B cell (primary cell): ENCODE measurements around the gene SNX24. TPM values are rescaled to one million over a fixed set of nuclear protein-coding genes. Genes with fewer than 3 reads are reported as not detected.

Experiments used
- ATAC-seq: fragments of 200-7000 bp; cut with Tn5 transposase; one replicate; pipeline ENCODE4 v1.10.0; 2021; ENCODE audit warnings: low read depth, mild to moderate bottlenecking, moderate number of reproducible peaks, moderate library complexity
- CTCF ChIA-PET: fragments of 350-600 bp; sonication (Branson Sonifier 250); formaldehyde crosslinking; loops from one replicate; lab custom pipeline; 2021; ENCODE audit warnings: antibody characterized with exemption, inconsistent platforms; lab: Charles Lee
- POLR2A ChIA-PET: fragments of 350-600 bp; sonication (Branson Sonifier 250); formaldehyde crosslinking; loops from one replicate; lab custom pipeline; 2021; ENCODE audit warnings: antibody characterized with exemption; lab: Charles Lee
- DNase-seq: peaks from one replicate; pipeline ENCODE4 v3.0.0; 2013
- H2AFZ ChIP-seq: 2 replicates; pipeline ENCODE4 v1.6.1; 2012; ENCODE audit warnings: mild to moderate bottlenecking, low read depth, low read length; ENCODE audit not compliant: insufficient read depth, poor library complexity, severe bottlenecking
- H3K27ac ChIP-seq, 2 donors: 1 replicate in 1 of 2; 2 replicates in 1 of 2; pipeline ENCODE4 v1.5.1; 2012 to 2013; ENCODE audit warnings: low read length in 2 of 2, mild to moderate bottlenecking in 2 of 2, moderate library complexity in 1 of 2
- H3K27me3 ChIP-seq, 4 experiments: fragments of 200-600 bp in 1 of 4; sonication (generic) in 1 of 4; replicated peaks in 1 of 4; 1 replicate in 2 of 4; 2 replicates in 2 of 4; pipeline versions ENCODE4 v1.6.1 to v1.7.0; 2013 to 2016; ENCODE audit warnings: low read length in 3 of 4, mild to moderate bottlenecking in 2 of 4, mixed read lengths in 1 of 4, moderate library complexity in 1 of 4; ENCODE audit not compliant: insufficient read depth in 4 of 4, control insufficient read depth in 3 of 4; ENCODE audit errors: control extremely low read depth in 1 of 4
- H3K36me3 ChIP-seq, 2 experiments: replicated peaks in 1 of 2; 1 replicate in 1 of 2; 2 replicates in 1 of 2; pipeline versions ENCODE4 v1.6.1 to v1.7.1; 2013; ENCODE audit warnings: low read length in 1 of 2; ENCODE audit not compliant: insufficient read depth in 2 of 2, control insufficient read depth in 1 of 2; ENCODE audit errors: control extremely low read depth in 1 of 2, extremely low read depth in 1 of 2
- H3K4me1 ChIP-seq, 2 donors: fragments of 200-600 bp in 1 of 2; sonication (generic) in 1 of 2; 1 replicate in 1 of 2; 2 replicates in 1 of 2; pipeline versions ENCODE4 v1.5.1 to v1.6.1; 2013 to 2017; ENCODE audit warnings: low read length in 2 of 2; ENCODE audit not compliant: control insufficient read depth in 2 of 2, insufficient read depth in 2 of 2
- H3K4me2 ChIP-seq: replicated peaks from 2 replicates; pipeline ENCODE3; 2012; ENCODE audit warnings: mild to moderate bottlenecking, low read depth, low read length; ENCODE audit not compliant: poor library complexity, severe bottlenecking
- H3K4me3 ChIP-seq, 5 experiments: fragments of 200-600 bp in 1 of 5; sonication (generic) in 1 of 5; 1 replicate in 3 of 5; 2 replicates in 2 of 5; pipeline versions ENCODE4 v1.5.1 to v1.7.0; 2011 to 2016; ENCODE audit warnings: low read length in 4 of 5, mild to moderate bottlenecking in 4 of 5, low read depth in 2 of 5, control low read depth in 1 of 5, moderate library complexity in 1 of 5; ENCODE audit not compliant: insufficient read depth in 1 of 5; ENCODE audit errors: control extremely low read depth in 1 of 5, extremely low read depth in 1 of 5
- H3K79me2 ChIP-seq: fragments of 200-600 bp; sonication (generic); one replicate; pipeline ENCODE4 v1.6.0; 2016; ENCODE audit warnings: low read length; ENCODE audit not compliant: control insufficient read depth, insufficient read depth
- H3K9ac ChIP-seq: fragments of 200-600 bp; sonication (generic); 2 replicates; pipeline ENCODE4 v1.6.1; 2017; ENCODE audit warnings: mild to moderate bottlenecking, low read length, moderate library complexity
- H3K9me3 ChIP-seq, 3 donors: one replicate each; pipeline versions ENCODE4 v1.6.1 to v1.7.1; 2013; ENCODE audit warnings: low read length in 2 of 3; ENCODE audit not compliant: control insufficient read depth in 2 of 3, insufficient read depth in 1 of 3; ENCODE audit errors: control extremely low read depth in 1 of 3
- H4K20me1 ChIP-seq: 2 replicates; pipeline ENCODE4 v1.6.0; 2012; ENCODE audit warnings: mild to moderate bottlenecking, low read length; ENCODE audit not compliant: insufficient read depth, control insufficient read depth, poor library complexity, severe bottlenecking
- H3K27ac Mint-ChIP-seq: one replicate; pipeline ENCODE4 v1.8.0; 2021; ENCODE audit warnings: mixed read lengths
- H3K27me3 Mint-ChIP-seq: one replicate; pipeline ENCODE4 v1.8.0; 2021; ENCODE audit warnings: mixed read lengths
- H3K4me1 Mint-ChIP-seq: one replicate; pipeline ENCODE4 v1.8.0; 2021; ENCODE audit warnings: mixed read lengths
- H3K4me3 Mint-ChIP-seq: one replicate; pipeline ENCODE4 v1.8.0; 2021; ENCODE audit warnings: mixed read lengths
- H3K9me3 Mint-ChIP-seq: one replicate; pipeline ENCODE4 v1.8.0; 2022; ENCODE audit warnings: mixed read lengths; ENCODE audit not compliant: insufficient read depth
- CTCF ChIP-seq: fragments of 200-600 bp; IDR thresholded peaks from one replicate; pipeline ENCODE4 v1.8.0; 2022; ENCODE audit warnings: antibody characterized with exemption, mild to moderate bottlenecking
- EZH2 ChIP-seq: IDR thresholded peaks from 2 replicates; pipeline ENCODE4 v1.6.1; 2012; ENCODE audit warnings: borderline replicate concordance, low read depth, mild to moderate bottlenecking, moderate library complexity, low read length; ENCODE audit not compliant: insufficient read depth, poor library complexity, severe bottlenecking
- WGBS: methylation state at CpG from one replicate; pipeline ENCODE4 v1.1.5; 2013; ENCODE audit warnings: missing lambda C conversion rate; ENCODE audit not compliant: insufficient coverage; 5-methylcytosine and 5-hydroxymethylcytosine counted together
- intact Hi-C: fragments of 100-400 bp; cut with micrococcal nuclease; formaldehyde crosslinking; loops from one replicate; pipeline ENCODE4 v1.10.0; 2022
- polyA plus RNA-seq: library from polyadenylated mRNA; depleted of rRNA; stranded (reverse); fragments of >200 nt; gene quantifications from 2 replicates; pipeline ENCODE4 v1.2.3, GENCODE V29; 2012
- total RNA-seq, 2 donors: library from RNA; stranded (reverse); fragments of 120-200 nt in 1 of 2; gene quantifications; 1 replicate in 1 of 2; 2 replicates in 1 of 2; pipeline versions ENCODE4 v1.2.3 to v1.2.4, GENCODE V29; 2013 to 2022

Gene SNX24
- total and polyA plus RNA-seq, 2 donors (not counting 1 experiment from before 2014, with no cell fraction given), result 1.1 to 9.3 TPM

DNA sequence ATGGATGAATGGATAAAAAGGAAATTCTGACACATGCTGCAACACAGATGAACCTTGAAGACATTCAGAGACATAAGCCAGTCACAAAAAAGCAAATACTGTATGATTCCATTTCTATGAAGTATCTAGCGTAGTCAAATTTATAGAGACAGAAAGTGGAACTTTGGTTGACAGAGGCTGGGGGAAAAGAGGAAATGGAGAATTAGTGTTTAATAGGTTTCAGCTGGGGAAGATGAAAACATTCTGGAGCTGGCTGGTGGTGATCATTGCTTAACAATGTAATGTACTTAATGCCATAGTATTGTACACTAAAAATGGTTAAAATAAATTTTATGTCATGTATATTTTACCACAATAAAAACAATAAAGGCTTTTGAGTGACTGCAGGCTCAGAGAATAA, 166.9 kb downstream of the SNX24 start:
- ATAC-seq, result no peak
- TF ChIP-seq CTCF (no peak), EZH2 (no peak)
- H4K20me1 ChIP-seq, result no peaks in the 10 kb centered on the region
- H3K27ac ChIP-seq, result no peak overlapping the region
- H3K27me3 ChIP-seq, result peaks cover 0 to 4% (median 0%) of the 10 kb centered on the region in 4 experiments
- no peaks in the 10 kb centered on the region for H3K9me3 ChIP-seq
- no peaks in the 10 kb centered on the region for H3K79me2 ChIP-seq
- H3K36me3 ChIP-seq, result no peaks in the 10 kb centered on the region
- Mint-ChIP-seq H3K4me1 (peaks cover 6% of the 10 kb centered on the region), H3K27ac (no peak overlapping the region), H3K9me3 (no peaks in the 10 kb centered on the region), H3K27me3 (no peaks in the 10 kb centered on the region), H3K4me3 (no peak overlapping the region)
- H3K4me1 ChIP-seq, result no peaks in the 10 kb centered on the region
- no CpG with 5 or more reads among the region's 1 CpG for whole genome bisulfite sequencing
- H3K9ac ChIP-seq, result no peak overlapping the region
- intact Hi-C loops, result no loop called here
- H3K4me3 ChIP-seq, result no peak overlapping the region
- H3K4me2 ChIP-seq, result no peak overlapping the region
- no peak overlapping the region for H2AFZ ChIP-seq
- DNase-seq, result no peak
- ChIA-PET POLR2A (no interaction called here), CTCF (no interaction called here)

DNA sequence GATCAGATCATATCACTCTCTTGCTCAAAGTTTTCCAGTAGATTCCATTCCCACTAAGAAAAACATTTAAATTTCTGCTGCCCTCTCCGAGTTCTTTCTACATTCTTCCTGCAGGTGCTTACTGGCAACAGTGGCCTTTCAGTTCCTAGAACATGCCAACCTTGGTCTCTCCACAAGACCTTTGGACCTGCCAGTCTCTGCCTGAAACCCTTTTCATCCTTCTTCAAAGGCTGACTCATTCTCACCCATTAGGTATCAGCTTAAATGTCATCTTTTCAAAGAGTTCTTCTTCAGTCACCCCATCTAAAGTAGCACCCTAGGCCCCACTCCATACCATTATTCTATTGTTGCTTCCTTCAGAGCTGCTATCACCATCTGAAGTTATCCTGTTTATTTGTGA, 169.3 kb downstream of the SNX24 start:
- Histone ChIP-seq H4K20me1 (no peaks in the 10 kb centered on the region), H3K4me2 (no peak overlapping the region), H3K4me1 (no peaks in the 10 kb centered on the region), H3K9ac (no peak overlapping the region), H3K9me3 (no peaks in the 10 kb centered on the region), H3K27me3 (peaks cover 0 to 4% (median 0%) of the 10 kb centered on the region in 4 experiments), H3K4me3 (no peak overlapping the region), H3K36me3 (no peaks in the 10 kb centered on the region), H2AFZ (no peak overlapping the region), H3K27ac (no peak overlapping the region), H3K79me2 (no peaks in the 10 kb centered on the region)
- DNase-seq (no peak), ATAC-seq (no peak)
- H3K27me3 Mint-ChIP-seq, result no peaks in the 10 kb centered on the region
- ChIA-PET POLR2A (no interaction called here), CTCF (no interaction called here)
- intact Hi-C loops, result no loop called here
- 89% methylated on average over 1 of the region's 1 CpG for WGBS
- H3K4me3 Mint-ChIP-seq, result no peak overlapping the region
- H3K27ac Mint-ChIP-seq, result no peak overlapping the region
- peaks cover 6% of the 10 kb centered on the region for H3K4me1 Mint-ChIP-seq
- no peaks in the 10 kb centered on the region for H3K9me3 Mint-ChIP-seq
- TF ChIP-seq EZH2 (no peak), CTCF (no peak)
